Stimulated activated CD8-positive, alpha-beta memory T cell treated with anti-CD3 and anti-CD28 coated beads, Interleukin-12 subunit alpha, Interleukin-12 subunit beta, amount 100 ng/mL, for 24 hours (primary cell): ENCODE data around the gene PRCP.
"Not testable (repeated sequence)": the region's sequence is repeated elsewhere in the genome, so short reads cannot be mapped to it uniquely, and the experiment has no call there.

Source experiments
- DNase-seq: peaks from one replicate; pipeline ENCODE4 v3.0.0-alpha.2; 2020; ENCODE audit errors: extremely low read depth

PRCP gene

GRCh38 chr11:82872377-82873150 is 27.7 kb downstream of the PRCP start:
- DNase-seq: no peak

- no peak for DNase-seq
These were observed 28.6 kb downstream of the PRCP start for GRCh38 chr11:82871646-82872045.

GRCh38 chr11:82869657-82870056 is 30.6 kb downstream of the PRCP start:
- DNase-seq: no peak

- peak; percentile 48 for DNase-seq
These were observed 32.6 kb downstream of the PRCP start for GRCh38 chr11:82867495-82868082.

- no peak for DNase-seq
These were observed 34.4 kb downstream of the PRCP start for GRCh38 chr11:82865841-82866240.

- DNase-seq: no peak
These were observed 36.0 kb downstream of the PRCP start for GRCh38 chr11:82864268-82864667.

- DNase-seq: no peak
These were observed 37.0 kb downstream of the PRCP start for GRCh38 chr11:82863209-82863608.

- no peak for DNase-seq
These were observed 37.9 kb downstream of the PRCP start for GRCh38 chr11:82862379-82862778.

- no peak for DNase-seq
These were observed 40.5 kb downstream of the PRCP start for GRCh38 chr11:82859750-82860149.

- no peak for DNase-seq
These were observed 41.6 kb downstream of the PRCP start for GRCh38 chr11:82858556-82859091.

- no peak for DNase-seq
These were observed 42.1 kb downstream of the PRCP start for GRCh38 chr11:82858133-82858532.

- DNase-seq: no peak
These were observed 43.1 kb downstream of the PRCP start for GRCh38 chr11:82857145-82857544.

- DNase-seq: no peak
These were observed 44.6 kb downstream of the PRCP start for GRCh38 chr11:82855616-82856015.

GRCh38 chr11:82854916-82855315 is 45.3 kb downstream of the PRCP start:
- DNase-seq: not testable (repeated sequence)

- no peak for DNase-seq
These were observed 46.0 kb downstream of the PRCP start for GRCh38 chr11:82854242-82854641.

- DNase-seq: no peak
These were observed 51.4 kb downstream of the PRCP start for GRCh38 chr11:82848829-82849228.

- no peak for DNase-seq
These were observed 54.6 kb downstream of the PRCP start for GRCh38 chr11:82845356-82846353.

- no peak for DNase-seq
These were observed 57.0 kb downstream of the PRCP start for GRCh38 chr11:82843057-82843795.

- no peak for DNase-seq
These were observed 58.2 kb downstream of the PRCP start for GRCh38 chr11:82842019-82842418.

GRCh38 chr11:82837650-82838049 is 62.6 kb downstream of the PRCP start:
- DNase-seq: no peak

- no peak for DNase-seq
These were observed 67.2 kb downstream of the PRCP start for GRCh38 chr11:82832983-82833382.
